NT2/D1 (cell line): Measurements from ENCODE around the gene PRICKLE2.

Experiments used
- SUZ12 ChIP-seq: IDR thresholded peaks from 2 replicates; pipeline ENCODE4 v1.6.1; 2011; ENCODE audit not compliant: insufficient read length, insufficient read depth; ENCODE audit errors: extremely low read depth
- YY1 ChIP-seq: IDR thresholded peaks from 2 replicates; pipeline ENCODE4 v1.6.1; 2011; ENCODE audit not compliant: insufficient read length, insufficient read depth
- ZNF274 ChIP-seq: IDR thresholded peaks from 2 replicates; pipeline ENCODE4 v1.6.1; 2011; ENCODE audit warnings: mild to moderate bottlenecking, low read depth, low read length

DNA sequence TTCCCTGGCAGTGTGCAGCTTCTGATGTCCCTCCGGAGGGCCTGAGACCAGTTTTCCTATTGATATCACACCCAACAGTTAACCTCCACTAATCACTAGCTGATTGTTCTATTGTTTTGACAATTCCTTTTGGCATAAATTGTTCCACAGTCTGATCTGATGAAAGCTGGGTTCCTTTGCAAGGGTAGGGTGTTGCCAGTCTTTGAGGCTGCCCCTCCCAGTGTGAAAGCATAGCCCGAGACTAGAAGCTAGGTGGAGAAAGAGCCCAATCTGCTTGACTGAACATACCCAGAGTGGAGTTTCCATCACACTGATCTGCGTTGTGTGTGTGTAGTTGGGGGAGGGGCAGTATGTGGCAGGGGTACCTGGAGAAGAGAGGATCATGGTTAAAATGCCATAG, 10.3 kb upstream of the PRICKLE2 start:
- TF ChIP-seq ZNF274: no peak
- no peak for TF ChIP-seq YY1
- no peak for TF ChIP-seq SUZ12
